HEK293 (cell line): Measurements from ENCODE around the gene EPB41L5.

Source experiments
- CTCF ChIA-PET: fragments of 350-600 bp; formaldehyde crosslinking; extraction: SDS; loops from one replicate; lab custom pipeline; 2021; ENCODE audit warnings: antibody characterized with exemption; lab: Yijun Ruan, JAX
- POLR2A ChIA-PET: fragments of 300-600 bp; formaldehyde crosslinking; extraction: SDS; loops from one replicate; lab custom pipeline; 2020; ENCODE audit warnings: antibody characterized with exemption, inconsistent platforms; lab: Yijun Ruan, JAX
- H3K27ac ChIP-seq: fragments of 200-500 bp; sonication (Bioruptor generic); 2 replicates; pipeline ENCODE4 v1.5.1; 2014; ENCODE audit warnings: low read depth, low read length, control low read depth, inconsistent platforms; ENCODE audit errors: extremely low read depth
- H3K36me3 ChIP-seq, 2 experiments: fragments of 200-500 bp in 1 of 2; sonication (Bioruptor generic) in 1 of 2; 1 replicate in 1 of 2; 2 replicates in 1 of 2; pipeline ENCODE4 v1.5.1; 2014 to 2017; ENCODE audit warnings: inconsistent platforms in 2 of 2, low read length in 2 of 2; ENCODE audit not compliant: control insufficient read depth in 2 of 2, insufficient read depth in 1 of 2
- H3K4me1 ChIP-seq: fragments of 200-500 bp; sonication (Bioruptor generic); 2 replicates; pipeline ENCODE4 v1.5.1; 2014; ENCODE audit warnings: mild to moderate bottlenecking, low read length, inconsistent platforms; ENCODE audit not compliant: control insufficient read depth, insufficient read depth
- H3K4me3 ChIP-seq: 2 replicates; pipeline ENCODE4 v1.5.1; 2011; ENCODE audit warnings: low read depth, mild to moderate bottlenecking, control low read depth, low read length, moderate library complexity
- H3K9me3 ChIP-seq: fragments of 200-500 bp; sonication (Bioruptor generic); 2 replicates; pipeline ENCODE4 v1.5.1; 2014; ENCODE audit warnings: low read depth, low read length, inconsistent platforms; ENCODE audit not compliant: control insufficient read depth, insufficient read depth
- ELK4 ChIP-seq: IDR thresholded peaks from 2 replicates; pipeline ENCODE4 v1.6.1; 2011; ENCODE audit warnings: mild to moderate bottlenecking, low read depth, low read length, borderline replicate concordance
- GFI1B ChIP-seq: fragments of 450-650 bp; formaldehyde crosslinking; IDR thresholded peaks from 2 replicates; pipeline ENCODE4 v1.5.1; 2016; ENCODE audit warnings: missing biosample characterization, missing genetic modification characterization
- GLIS2 ChIP-seq: fragments of 450-650 bp; formaldehyde crosslinking; IDR thresholded peaks from 2 replicates; pipeline ENCODE4 v1.5.1; 2016; ENCODE audit warnings: missing biosample characterization, missing genetic modification characterization
- HOXA7 ChIP-seq: sonication (generic); formaldehyde crosslinking; IDR thresholded peaks from 2 replicates; pipeline ENCODE4 v1.8.1; 2022; ENCODE audit warnings: missing genetic modification reagents, borderline replicate concordance
- IKZF3 ChIP-seq: fragments of 450-650 bp; IDR thresholded peaks from 2 replicates; pipeline ENCODE4 v1.5.0; 2018; ENCODE audit warnings: missing biosample characterization, mild to moderate bottlenecking, missing genetic modification characterization, moderate library complexity
- INSM2 ChIP-seq: fragments of 450-650 bp; formaldehyde crosslinking; IDR thresholded peaks from 2 replicates; pipeline ENCODE4 v1.5.1; 2016; ENCODE audit warnings: missing biosample characterization, missing genetic modification characterization
- MEIS1 ChIP-seq: sonication (generic); formaldehyde crosslinking; IDR thresholded peaks from 2 replicates; pipeline ENCODE4 v1.8.1; 2022; ENCODE audit warnings: missing genetic modification reagents, mild to moderate bottlenecking, borderline replicate concordance
- REPIN1 ChIP-seq: fragments of 450-650 bp; formaldehyde crosslinking; IDR thresholded peaks from 2 replicates; pipeline ENCODE4 v1.5.1; 2017; ENCODE audit warnings: missing biosample characterization, missing genetic modification characterization, low read depth
- ZBTB17 ChIP-seq: fragments of 450-650 bp; formaldehyde crosslinking; IDR thresholded peaks from 2 replicates; pipeline ENCODE4 v1.5.1; 2016; ENCODE audit warnings: missing biosample characterization, missing genetic modification characterization
- ZNF155 ChIP-seq: fragments of 450-650 bp; formaldehyde crosslinking; IDR thresholded peaks from 2 replicates; pipeline ENCODE4 v1.5.1; 2016; ENCODE audit warnings: missing biosample characterization, missing genetic modification characterization
- ZNF169 ChIP-seq: fragments of 450-650 bp; formaldehyde crosslinking; IDR thresholded peaks from 2 replicates; pipeline ENCODE4 v1.5.1; 2016; ENCODE audit warnings: missing biosample characterization, missing genetic modification characterization
- ZNF280D ChIP-seq: fragments of 450-650 bp; formaldehyde crosslinking; IDR thresholded peaks from 2 replicates; pipeline ENCODE4 v1.5.1; 2016; ENCODE audit warnings: missing biosample characterization, missing genetic modification characterization
- ZNF302 ChIP-seq: fragments of 450-650 bp; formaldehyde crosslinking; IDR thresholded peaks from 2 replicates; pipeline ENCODE4 v1.5.1; 2016; ENCODE audit warnings: missing biosample characterization, missing genetic modification characterization, low read depth
- ZNF354C ChIP-seq: fragments of 450-650 bp; formaldehyde crosslinking; IDR thresholded peaks from 2 replicates; pipeline ENCODE4 v1.5.1; 2016; ENCODE audit warnings: missing biosample characterization, missing genetic modification characterization, low read depth, borderline replicate concordance
- ZNF362 ChIP-seq: fragments of 450-650 bp; formaldehyde crosslinking; IDR thresholded peaks from 2 replicates; pipeline ENCODE4 v1.5.1; 2016; ENCODE audit warnings: missing biosample characterization, missing genetic modification characterization
- ZNF510 ChIP-seq: fragments of 450-650 bp; formaldehyde crosslinking; IDR thresholded peaks from 2 replicates; pipeline ENCODE4 v1.5.1; 2018; ENCODE audit warnings: mild to moderate bottlenecking, missing genetic modification characterization, missing biosample characterization; ENCODE audit not compliant: insufficient replicate concordance
- ZNF596 ChIP-seq: fragments of 450-650 bp; IDR thresholded peaks from 2 replicates; pipeline ENCODE4 v1.5.0; 2018; ENCODE audit warnings: missing biosample characterization, mild to moderate bottlenecking, missing genetic modification characterization, moderate library complexity
- ZNF654 ChIP-seq: fragments of 450-650 bp; formaldehyde crosslinking; IDR thresholded peaks from 2 replicates; pipeline ENCODE4 v1.5.1; 2016; ENCODE audit warnings: low read depth, missing biosample characterization, missing genetic modification characterization
- ZNF707 ChIP-seq: fragments of 450-650 bp; formaldehyde crosslinking; IDR thresholded peaks from 2 replicates; pipeline ENCODE4 v1.5.1; 2016; ENCODE audit warnings: missing biosample characterization, missing genetic modification characterization
- ZXDB ChIP-seq: fragments of 450-650 bp; formaldehyde crosslinking; IDR thresholded peaks from 2 replicates; pipeline ENCODE4 v1.5.1; 2016; ENCODE audit warnings: missing biosample characterization, missing genetic modification characterization
- TF ChIP-seq, protein P1 (sequence below): fragments of 450-650 bp; formaldehyde crosslinking; IDR thresholded peaks from 2 replicates; pipeline ENCODE4 v1.5.1; 2017; ENCODE audit warnings: missing biosample characterization, missing genetic modification characterization
- TF ChIP-seq, protein P2 (sequence below): fragments of 450-650 bp; formaldehyde crosslinking; IDR thresholded peaks from 2 replicates; pipeline ENCODE4 v1.5.1; 2016; ENCODE audit warnings: missing biosample characterization, missing genetic modification characterization

The EPB41L5 gene

DNA sequence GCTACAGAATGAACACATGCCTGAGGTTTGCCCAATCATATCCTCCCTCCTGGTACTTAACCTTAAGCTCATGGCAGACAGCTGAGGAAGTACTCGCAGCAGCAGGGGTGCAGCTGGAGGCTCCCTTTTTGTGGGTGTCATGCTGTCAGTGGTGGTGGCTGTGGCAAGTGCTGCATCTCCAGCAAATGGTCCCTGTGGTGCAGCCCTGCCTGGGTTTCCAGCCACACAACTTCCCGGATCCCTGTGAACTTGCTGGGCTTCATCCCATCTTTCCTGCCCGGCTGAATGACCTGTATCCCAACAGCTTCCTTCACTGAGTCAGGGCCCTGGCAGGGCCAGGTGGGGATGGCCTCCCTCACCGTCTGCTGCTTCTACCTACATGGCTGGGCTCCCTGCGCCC, 205.3 kb downstream of the EPB41L5 start:
- CTCF ChIA-PET = no interaction called here
- H3K27ac ChIP-seq = no peak overlapping the region
- H3K4me1 ChIP-seq = no peaks in the 10 kb centered on the region
- no peak overlapping the region for H3K4me3 ChIP-seq
- TF ChIP-seq ZNF510 (tag by site-specific recombination) (no peak), ZBTB17 (tag by site-specific recombination) (no peak), GFI1B (tag by site-specific recombination) (no peak), ELK4 (no peak), ZNF169 (no peak), GLIS2 (tag by site-specific recombination) (no peak), ZNF596 (no peak), ZNF707 (tag by site-specific recombination) (no peak), ZXDB (tag by site-specific recombination) (no peak), ZNF155 (no peak), ZNF302 (tag by site-specific recombination) (no peak)
- TF ChIP-seq, protein P1, sequence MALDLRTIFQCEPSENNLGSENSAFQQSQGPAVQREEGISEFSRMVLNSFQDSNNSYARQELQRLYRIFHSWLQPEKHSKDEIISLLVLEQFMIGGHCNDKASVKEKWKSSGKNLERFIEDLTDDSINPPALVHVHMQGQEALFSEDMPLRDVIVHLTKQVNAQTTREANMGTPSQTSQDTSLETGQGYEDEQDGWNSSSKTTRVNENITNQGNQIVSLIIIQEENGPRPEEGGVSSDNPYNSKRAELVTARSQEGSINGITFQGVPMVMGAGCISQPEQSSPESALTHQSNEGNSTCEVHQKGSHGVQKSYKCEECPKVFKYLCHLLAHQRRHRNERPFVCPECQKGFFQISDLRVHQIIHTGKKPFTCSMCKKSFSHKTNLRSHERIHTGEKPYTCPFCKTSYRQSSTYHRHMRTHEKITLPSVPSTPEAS (tag by site-specific recombination) = no peak
- TF ChIP-seq, all 188 proteins: peak for 0
- POLR2A ChIA-PET = interaction anchor here (0.8 kb wide), 1 partner anchor 34 kb away, joined by 3 read pairs; the partner anchor contains the start of gene RALB
- no peaks in the 10 kb centered on the region for H3K9me3 ChIP-seq
- peaks cover 0 to 30% of the 10 kb centered on the region in 2 experiments; a peak in 1 of 3 replicates for H3K36me3 ChIP-seq

- peaks cover 0 to 30% of the 10 kb centered on the region in 2 experiments; a peak in 1 of 3 replicates for H3K36me3 ChIP-seq
- H3K4me1 ChIP-seq = no peaks in the 10 kb centered on the region
- no peak overlapping the region for H3K4me3 ChIP-seq
- H3K27ac ChIP-seq = no peak overlapping the region
- ChIA-PET CTCF (interaction anchor here (1.2 to 1.6 kb wide), 2 partner anchors 13 to 15 kb away, joined by 4 to 5 read pairs; no protein-coding TSS in a partner anchor), POLR2A (interaction anchor here (1.6 kb wide), 1 partner anchor 33 kb away, joined by 3 read pairs; the partner anchor contains the start of gene RALB)
- no peaks in the 10 kb centered on the region for H3K9me3 ChIP-seq
- TF ChIP-seq ZNF362 = no peak
- TF ChIP-seq IKZF3 (tag by site-specific recombination) = no peak
- TF ChIP-seq MEIS1 (CRISPR knock-in tag) = no peak
- TF ChIP-seq ZNF280D (tag by site-specific recombination) = no peak
- no peak for TF ChIP-seq ZNF654
- TF ChIP-seq INSM2 (tag by site-specific recombination) = no peak
- TF ChIP-seq, protein P2, sequence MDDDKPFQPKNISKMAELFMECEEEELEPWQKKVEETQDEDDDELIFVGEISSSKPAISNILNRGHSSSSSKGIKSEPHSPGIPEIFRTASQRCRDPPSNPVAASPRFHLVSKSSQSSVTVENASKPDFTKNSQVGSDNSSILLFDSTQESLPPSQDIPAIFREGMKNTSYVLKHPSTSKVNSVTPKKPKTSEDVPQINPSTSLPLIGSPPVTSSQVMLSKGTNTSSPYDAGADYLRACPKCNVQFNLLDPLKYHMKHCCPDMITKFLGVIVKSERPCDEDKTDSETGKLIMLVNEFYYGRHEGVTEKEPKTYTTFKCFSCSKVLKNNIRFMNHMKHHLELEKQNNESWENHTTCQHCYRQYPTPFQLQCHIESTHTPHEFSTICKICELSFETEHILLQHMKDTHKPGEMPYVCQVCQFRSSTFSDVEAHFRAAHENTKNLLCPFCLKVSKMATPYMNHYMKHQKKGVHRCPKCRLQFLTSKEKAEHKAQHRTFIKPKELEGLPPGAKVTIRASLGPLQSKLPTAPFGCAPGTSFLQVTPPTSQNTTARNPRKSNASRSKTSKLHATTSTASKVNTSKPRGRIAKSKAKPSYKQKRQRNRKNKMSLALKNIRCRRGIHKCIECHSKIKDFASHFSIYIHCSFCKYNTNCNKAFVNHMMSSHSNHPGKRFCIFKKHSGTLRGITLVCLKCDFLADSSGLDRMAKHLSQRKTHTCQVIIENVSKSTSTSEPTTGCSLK (tag by site-specific recombination) = no peak
- no peak for TF ChIP-seq REPIN1 (tag by site-specific recombination)
- no peak for TF ChIP-seq HOXA7 (CRISPR knock-in tag)
- TF ChIP-seq ZNF354C (tag by site-specific recombination) = no peak
These were observed 206.4 kb downstream of the EPB41L5 start for GRCh38 chr2:120219291-120219690.
